WERI-Rb-1 (cell line): ENCODE data around the gene CA6.

Experiments used
- DNase-seq: peaks from one replicate; pipeline ENCODE4 v3.0.0-alpha.2; 2020
- H3K27ac ChIP-seq: fragments of 250-450 bp; sonication (Bioruptor Pico); 2 replicates; pipeline ENCODE4 v1.5.1; 2020; ENCODE audit warnings: mild to moderate bottlenecking, moderate library complexity
- H3K27me3 ChIP-seq: fragments of 250-450 bp; sonication (Bioruptor Pico); 2 replicates; pipeline ENCODE4 v1.5.1; 2021; ENCODE audit warnings: mild to moderate bottlenecking, low read depth, moderate library complexity; ENCODE audit not compliant: insufficient read depth, severe bottlenecking
- H3K36me3 ChIP-seq: fragments of 250-450 bp; sonication (Bioruptor Pico); 2 replicates; pipeline ENCODE4 v1.5.1; 2020; ENCODE audit warnings: mild to moderate bottlenecking, moderate library complexity
- H3K4me3 ChIP-seq: 2 replicates; pipeline ENCODE4 v1.5.1; 2011; ENCODE audit warnings: low read depth, mild to moderate bottlenecking, control low read depth, low read length
- H3K9me3 ChIP-seq: fragments of 250-450 bp; sonication (Bioruptor Pico); 2 replicates; pipeline ENCODE4 v1.5.1; 2021; ENCODE audit warnings: mild to moderate bottlenecking, moderate library complexity; ENCODE audit not compliant: severe bottlenecking
- CTCF ChIP-seq: IDR thresholded peaks from 2 replicates; pipeline ENCODE4 v1.5.1; 2011; ENCODE audit warnings: low read depth, mild to moderate bottlenecking, control low read depth, inconsistent platforms, low read length

Gene CA6

GRCh38 chr1:8969937-8970336 is 24.3 kb downstream of the CA6 start:
- no peak overlapping the region for H3K4me3 ChIP-seq
- H3K9me3 ChIP-seq = no peaks in the 10 kb centered on the region
- no peak for TF ChIP-seq CTCF
- H3K27me3 ChIP-seq = no peaks in the 10 kb centered on the region
- H3K36me3 ChIP-seq = no peaks in the 10 kb centered on the region
- no peak overlapping the region for H3K27ac ChIP-seq
- no peak for DNase-seq

GRCh38 chr1:8970870-8971337 is 25.2 kb downstream of the CA6 start:
- DNase-seq = no peak
- Histone ChIP-seq H3K9me3 (no peaks in the 10 kb centered on the region), H3K4me3 (no peak overlapping the region), H3K27ac (no peak overlapping the region), H3K36me3 (no peaks in the 10 kb centered on the region), H3K27me3 (no peaks in the 10 kb centered on the region)
- TF ChIP-seq CTCF = no peak

GRCh38 chr1:8974551-8974950 is 28.9 kb downstream of the CA6 start:
- no peaks in the 10 kb centered on the region for H3K9me3 ChIP-seq
- no peak for DNase-seq
- no peak for TF ChIP-seq CTCF
- no peaks in the 10 kb centered on the region for H3K27me3 ChIP-seq
- no peak overlapping the region for H3K27ac ChIP-seq
- H3K4me3 ChIP-seq = no peak overlapping the region
- H3K36me3 ChIP-seq = no peaks in the 10 kb centered on the region

- no peak for TF ChIP-seq CTCF
- H3K36me3 ChIP-seq = no peaks in the 10 kb centered on the region
- H3K4me3 ChIP-seq = no peak overlapping the region
- DNase-seq = no peak
- no peak overlapping the region for H3K27ac ChIP-seq
- no peaks in the 10 kb centered on the region for H3K27me3 ChIP-seq
- H3K9me3 ChIP-seq = no peaks in the 10 kb centered on the region
Measured at GRCh38 chr1:8976338-8976737, 30.7 kb downstream of the CA6 start.

- Histone ChIP-seq H3K27me3 (no peaks in the 10 kb centered on the region), H3K27ac (no peak overlapping the region), H3K36me3 (no peaks in the 10 kb centered on the region), H3K4me3 (no peak overlapping the region), H3K9me3 (no peaks in the 10 kb centered on the region)
- no peak for TF ChIP-seq CTCF
- DNase-seq = no peak
Measured at GRCh38 chr1:8976896-8977450, 31.3 kb downstream of the CA6 start.

GRCh38 chr1:8980656-8981055 is 35.0 kb downstream of the CA6 start:
- TF ChIP-seq CTCF = no peak
- Histone ChIP-seq H3K27me3 (no peaks in the 10 kb centered on the region), H3K36me3 (no peaks in the 10 kb centered on the region), H3K4me3 (no peak overlapping the region), H3K27ac (no peak overlapping the region), H3K9me3 (no peaks in the 10 kb centered on the region)
- DNase-seq = no peak
